ENCODE data around the gene DCLK1. TPM values are rescaled to one million over a fixed set of nuclear protein-coding genes. Genes with fewer than 3 reads are reported as not detected.
A peak's percentile ranks its signal among the peaks of the same experiment; 100 is the strongest.

DCLK1 gene
- total RNA-seq, 1 donor from 2014 or later: 22.6 TPM

DNA sequence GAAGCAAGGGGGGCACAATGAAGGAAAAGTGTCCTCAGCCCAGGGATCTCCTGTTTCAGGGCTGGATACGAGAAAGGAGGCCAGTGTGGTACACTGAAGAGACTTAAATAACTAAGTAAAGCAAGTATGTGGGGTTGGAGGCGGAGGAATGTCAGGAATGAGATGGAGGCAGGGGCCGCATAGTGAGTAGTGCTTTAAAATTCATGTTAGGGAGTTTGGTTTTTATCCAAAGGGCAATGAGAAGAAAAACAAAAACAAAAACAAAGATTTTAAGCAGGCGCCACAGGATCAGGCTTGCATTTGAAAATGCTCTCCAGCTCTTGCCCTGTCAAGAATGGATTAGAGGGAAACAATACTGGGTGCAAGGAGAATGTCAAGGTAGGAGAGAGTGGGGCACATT lies 273.4 kb downstream of the DCLK1 start:
- H3K4me1 ChIP-seq: peaks cover 0 to 22% of the 10 kb centered on the region in 2 donors
- no peaks in the 10 kb centered on the region for H3K36me3 ChIP-seq
- DNase-seq (ENCODE audit: low spot score in 2 of 2): no peak
- no peaks in the 10 kb centered on the region for H3K27me3 ChIP-seq
- no peaks in the 10 kb centered on the region for H3K9me3 ChIP-seq
- no peak overlapping the region for H3K4me3 ChIP-seq
- TF ChIP-seq, protein P1, sequence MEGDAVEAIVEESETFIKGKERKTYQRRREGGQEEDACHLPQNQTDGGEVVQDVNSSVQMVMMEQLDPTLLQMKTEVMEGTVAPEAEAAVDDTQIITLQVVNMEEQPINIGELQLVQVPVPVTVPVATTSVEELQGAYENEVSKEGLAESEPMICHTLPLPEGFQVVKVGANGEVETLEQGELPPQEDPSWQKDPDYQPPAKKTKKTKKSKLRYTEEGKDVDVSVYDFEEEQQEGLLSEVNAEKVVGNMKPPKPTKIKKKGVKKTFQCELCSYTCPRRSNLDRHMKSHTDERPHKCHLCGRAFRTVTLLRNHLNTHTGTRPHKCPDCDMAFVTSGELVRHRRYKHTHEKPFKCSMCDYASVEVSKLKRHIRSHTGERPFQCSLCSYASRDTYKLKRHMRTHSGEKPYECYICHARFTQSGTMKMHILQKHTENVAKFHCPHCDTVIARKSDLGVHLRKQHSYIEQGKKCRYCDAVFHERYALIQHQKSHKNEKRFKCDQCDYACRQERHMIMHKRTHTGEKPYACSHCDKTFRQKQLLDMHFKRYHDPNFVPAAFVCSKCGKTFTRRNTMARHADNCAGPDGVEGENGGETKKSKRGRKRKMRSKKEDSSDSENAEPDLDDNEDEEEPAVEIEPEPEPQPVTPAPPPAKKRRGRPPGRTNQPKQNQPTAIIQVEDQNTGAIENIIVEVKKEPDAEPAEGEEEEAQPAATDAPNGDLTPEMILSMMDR (IDR thresholded peaks at IDR 0.05): no peak
- H3K27ac ChIP-seq: peak overlapping the region; percentile 71 to 80
- intact Hi-C loops (cut with DNase I): no loop called here

- TF ChIP-seq, protein P1 (IDR thresholded peaks at IDR 0.05): no peak
- Histone ChIP-seq H3K9me3 (no peaks in the 10 kb centered on the region), H3K4me1 (peaks cover 0 to 22% of the 10 kb centered on the region in 2 donors), H3K27ac (peak overlapping the region; percentile 71 to 80), H3K36me3 (no peaks in the 10 kb centered on the region), H3K27me3 (no peaks in the 10 kb centered on the region), H3K4me3 (no peak overlapping the region)
- intact Hi-C loops (cut with DNase I): no loop called here
- no peak for DNase-seq (ENCODE audit: low spot score in 2 of 2)
These were observed 274.3 kb downstream of the DCLK1 start for GRCh38 chr13:35856721-35857364.

GRCh38 chr13:35856084-35856483 lies 275.1 kb downstream of the DCLK1 start:
- Histone ChIP-seq H3K27me3 (no peaks in the 10 kb centered on the region), H3K9me3 (no peaks in the 10 kb centered on the region), H3K4me3 (no peak overlapping the region), H3K27ac (no peak overlapping the region), H3K36me3 (no peaks in the 10 kb centered on the region), H3K4me1 (peaks cover 0 to 22% of the 10 kb centered on the region in 2 donors)
- no peak for DNase-seq (ENCODE audit: low spot score in 2 of 2)
- intact Hi-C loops (cut with DNase I): no loop called here
- TF ChIP-seq, protein P1 (IDR thresholded peaks at IDR 0.05): no peak

DNA sequence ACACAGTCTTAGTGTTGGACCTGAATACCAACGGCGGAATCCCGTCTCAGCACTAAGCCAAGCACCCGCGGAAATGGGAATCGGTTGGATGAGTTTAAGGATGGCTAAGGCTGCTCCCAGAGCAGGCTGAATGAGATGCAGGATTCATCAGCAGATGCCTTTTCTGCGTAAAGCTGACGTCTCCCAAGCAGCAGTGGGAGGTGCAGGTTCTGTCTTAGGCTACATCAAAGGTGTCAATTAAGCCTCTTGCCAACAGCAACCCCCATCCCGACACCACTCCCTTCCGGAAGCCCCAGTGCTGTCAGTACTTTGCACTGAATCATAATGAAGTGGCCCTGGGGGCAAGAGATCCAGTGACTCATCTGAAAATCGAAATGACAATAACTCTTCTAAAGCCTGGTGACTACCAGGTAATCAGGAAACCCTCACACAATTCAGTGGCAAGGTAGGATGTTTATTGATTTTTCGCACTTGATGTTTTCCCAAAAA lies 275.6 kb downstream of the DCLK1 start:
- TF ChIP-seq, protein P1 (IDR thresholded peaks at IDR 0.05): no peak
- intact Hi-C loops (cut with DNase I): no loop called here
- Histone ChIP-seq H3K36me3 (no peaks in the 10 kb centered on the region), H3K27ac (no peak overlapping the region), H3K4me1 (peaks cover 0 to 22% of the 10 kb centered on the region in 2 donors), H3K9me3 (no peaks in the 10 kb centered on the region), H3K27me3 (no peaks in the 10 kb centered on the region), H3K4me3 (no peak overlapping the region)
- DNase-seq (ENCODE audit: low spot score in 2 of 2): no peak

- peaks cover 0 to 17% of the 10 kb centered on the region in 2 donors for H3K4me1 ChIP-seq
- H3K4me3 ChIP-seq: no peak overlapping the region
- H3K27me3 ChIP-seq: no peaks in the 10 kb centered on the region
- intact Hi-C loops (cut with DNase I): no loop called here
- H3K36me3 ChIP-seq: no peaks in the 10 kb centered on the region
- TF ChIP-seq, protein P1 (IDR thresholded peaks at IDR 0.05): no peak
- no peak for DNase-seq (ENCODE audit: low spot score in 2 of 2)
- no peak overlapping the region for H3K27ac ChIP-seq
- H3K9me3 ChIP-seq: no peaks in the 10 kb centered on the region
These were observed 276.9 kb downstream of the DCLK1 start for GRCh38 chr13:35854286-35854685.

Data from ascending aorta (tissue), 2 donors.